ENCODE data around the gene GRID1.

The GRID1 gene

GRCh38 chr10:86204421-86205305 is 161.9 kb downstream of the GRID1 start:
- DNase-seq = no peak

GRCh38 chr10:86203162-86203905 is 163.3 kb downstream of the GRID1 start:
- peak; percentile 55 for DNase-seq

GRCh38 chr10:86202226-86202735 is 164.3 kb downstream of the GRID1 start:
- DNase-seq = no peak

GRCh38 chr10:86200867-86201266 is 165.7 kb downstream of the GRID1 start:
- no peak for DNase-seq

- no peak for DNase-seq
Observed at GRCh38 chr10:86200269-86200668, 166.3 kb downstream of the GRID1 start.

- no peak for DNase-seq
Observed at GRCh38 chr10:86199041-86199440, 167.6 kb downstream of the GRID1 start.

GRCh38 chr10:86198271-86198670 is 168.3 kb downstream of the GRID1 start:
- no peak for DNase-seq

GRCh38 chr10:86197166-86197790 is 169.3 kb downstream of the GRID1 start:
- DNase-seq = no peak

- no peak for DNase-seq
Observed at GRCh38 chr10:86195521-86196157, 171.0 kb downstream of the GRID1 start.

- DNase-seq = no peak
Observed at GRCh38 chr10:86194684-86195083, 171.9 kb downstream of the GRID1 start.

GRCh38 chr10:86193841-86194240 is 172.8 kb downstream of the GRID1 start:
- DNase-seq = no peak

- no peak for DNase-seq
Observed at GRCh38 chr10:86192691-86193090, 173.9 kb downstream of the GRID1 start.

- DNase-seq = no peak
Observed at GRCh38 chr10:86192147-86192546, 174.4 kb downstream of the GRID1 start.

- DNase-seq = no peak
Observed at GRCh38 chr10:86191686-86192085, 174.9 kb downstream of the GRID1 start.

GRCh38 chr10:86191166-86191565 is 175.4 kb downstream of the GRID1 start:
- DNase-seq = no peak

GRCh38 chr10:86190291-86190690 is 176.3 kb downstream of the GRID1 start:
- DNase-seq = no peak

- DNase-seq = no peak
Observed at GRCh38 chr10:86189891-86190290, 176.7 kb downstream of the GRID1 start.

GRCh38 chr10:86188796-86189558 is 177.6 kb downstream of the GRID1 start:
- DNase-seq = no peak

- no peak for DNase-seq
Observed at GRCh38 chr10:86188326-86188725, 178.3 kb downstream of the GRID1 start.

GRCh38 chr10:86187499-86188239 is 178.9 kb downstream of the GRID1 start:
- no peak for DNase-seq

- no peak for DNase-seq
Observed at GRCh38 chr10:86186633-86187032, 180.0 kb downstream of the GRID1 start.

Measured in retina (tissue), 1 donor.